K562 (cell line): ENCODE data around the gene SLMAP. TPM values are rescaled to one million over a fixed set of nuclear protein-coding genes. Genes with fewer than 3 reads are reported as not detected.
A peak's percentile ranks its signal among the peaks of the same experiment; 100 is the strongest.

Experiments used
- ARID1B ChIP-seq: fragments of 450-650 bp; IDR thresholded peaks from 2 replicates; pipeline ENCODE4 v1.6.1; 2016; ENCODE audit warnings: antibody characterized with exemption, mild to moderate bottlenecking, inconsistent platforms
- ATF1 ChIP-seq, 2 experiments: fragments of 450-650 bp in 1 of 2; IDR thresholded peaks; 2 replicates each; pipeline ENCODE4 v1.6.1; 2016; ENCODE audit warnings: missing compliant biosample characterization in 1 of 2, missing genetic modification characterization in 1 of 2
- CAMTA2 ChIP-seq: fragments of 250-450 bp; sonication (Bioruptor Pico); conservative IDR thresholded peaks from 2 replicates; pipeline ENCODE4 v1.5.1; 2022
- CBFA2T3 ChIP-seq: fragments of 450-650 bp; IDR thresholded peaks from 2 replicates; pipeline ENCODE4 v1.6.1; 2017
- CTBP1 ChIP-seq: fragments of 450-650 bp; IDR thresholded peaks from 2 replicates; pipeline ENCODE4 v1.6.1; 2016; ENCODE audit warnings: borderline replicate concordance
- DMBX1 ChIP-seq: fragments of 250-450 bp; sonication (Bioruptor Pico); IDR thresholded peaks from 2 replicates; pipeline ENCODE4 v1.8.0; 2022; ENCODE audit warnings: inconsistent platforms, mild to moderate bottlenecking, moderate library complexity, borderline replicate concordance
- DPF2 ChIP-seq: fragments of 450-650 bp; IDR thresholded peaks from 2 replicates; pipeline ENCODE4 v1.6.1; 2016
- EP300 ChIP-seq: IDR thresholded peaks from 2 replicates; pipeline ENCODE4 v1.6.1; 2012; ENCODE audit warnings: low read length, improper control_type of control experiment
- FOSL1 ChIP-seq: fragments of 200-800 bp; sonication (Bioruptor generic); conservative IDR thresholded peaks from 2 replicates; pipeline ENCODE4 v1.6.1; 2016; ENCODE audit warnings: missing genetic modification characterization, missing compliant biosample characterization
- HDAC2 ChIP-seq: fragments of 450-650 bp; IDR thresholded peaks from 2 replicates; pipeline ENCODE4 v1.6.1; 2016; ENCODE audit warnings: mild to moderate bottlenecking
- JUND ChIP-seq, 2 experiments: IDR thresholded peaks; 2 replicates in 1 of 2; 3 replicates in 1 of 2; pipeline ENCODE4 v1.6.1; 2011; ENCODE audit warnings: borderline replicate concordance in 2 of 2, low read depth in 2 of 2, low read length in 2 of 2, improper control_type of control experiment in 1 of 2, missing biosample characterization in 1 of 2, missing genetic modification characterization in 1 of 2, missing genetic modification reagents in 1 of 2
- KAT2B ChIP-seq: IDR thresholded peaks from one replicate; pipeline ENCODE4 v1.6.1; 2012; ENCODE audit warnings: low read depth, mild to moderate bottlenecking, control low read depth, inconsistent platforms, low read length, moderate library complexity
- KDM1A ChIP-seq, 2 experiments: fragments of 450-650 bp; IDR thresholded peaks; 2 replicates each; pipeline ENCODE4 v1.6.1; 2016; ENCODE audit warnings: mild to moderate bottlenecking in 2 of 2
- L3MBTL2 ChIP-seq: fragments of 450-650 bp; IDR thresholded peaks from 2 replicates; pipeline ENCODE4 v1.6.1; 2016; ENCODE audit warnings: mild to moderate bottlenecking, moderate library complexity
- MEIS2 ChIP-seq: fragments of 450-650 bp; IDR thresholded peaks from 2 replicates; pipeline ENCODE4 v1.6.1; 2014; ENCODE audit warnings: mild to moderate bottlenecking; ENCODE audit not compliant: partially characterized antibody
- MYNN ChIP-seq, 2 experiments: sonication (generic); formaldehyde crosslinking in 1 of 2; IDR thresholded peaks; 2 replicates each; pipeline versions ENCODE4 v1.5.0 to v1.6.1; 2016 to 2020; ENCODE audit warnings: antibody characterized with exemption in 1 of 2, missing genetic modification reagents in 1 of 2
- NBN ChIP-seq: fragments of 450-650 bp; IDR thresholded peaks from 2 replicates; pipeline ENCODE4 v1.6.1; 2016; ENCODE audit warnings: low read depth, mild to moderate bottlenecking
- NCOA1 ChIP-seq: fragments of 450-650 bp; IDR thresholded peaks from 2 replicates; pipeline ENCODE4 v1.6.1; 2016; ENCODE audit warnings: low read depth
- NCOR1 ChIP-seq: fragments of 450-650 bp; IDR thresholded peaks from 2 replicates; pipeline ENCODE4 v1.6.1; 2016; ENCODE audit warnings: mild to moderate bottlenecking, moderate library complexity
- NFE2 ChIP-seq: IDR thresholded peaks from 2 replicates; pipeline ENCODE4 v1.6.1; 2014; ENCODE audit warnings: antibody characterized with exemption, low read depth
- NFIC ChIP-seq: fragments of 450-650 bp; IDR thresholded peaks from 2 replicates; pipeline ENCODE4 v1.6.1; 2017; ENCODE audit warnings: mild to moderate bottlenecking, inconsistent platforms
- RAD21 ChIP-seq, 2 experiments: fragments of 250-450 bp in 1 of 2; fragments of 450-650 bp in 1 of 2; sonication (Bioruptor Pico) in 1 of 2; formaldehyde crosslinking in 1 of 2; IDR thresholded peaks in 1 of 2; conservative IDR thresholded peaks in 1 of 2; 2 replicates each; pipeline versions ENCODE4 v1.4.0 to v1.8.0; 2020 to 2022; ENCODE audit warnings: mild to moderate bottlenecking in 2 of 2, moderate library complexity in 1 of 2
- RFX1 ChIP-seq: fragments of 450-650 bp; IDR thresholded peaks from 2 replicates; pipeline ENCODE4 v1.6.1; 2016; ENCODE audit warnings: mild to moderate bottlenecking, moderate library complexity
- TAF9B ChIP-seq: fragments of 450-650 bp; IDR thresholded peaks from 2 replicates; pipeline ENCODE4 v1.6.1; 2018; ENCODE audit warnings: mild to moderate bottlenecking; ENCODE audit not compliant: partially characterized antibody
- TRIM24 ChIP-seq, 2 experiments: fragments of 450-650 bp; IDR thresholded peaks; 2 replicates each; pipeline ENCODE4 v1.6.1; 2016
- ZEB2 ChIP-seq: fragments of 450-650 bp; IDR thresholded peaks from 2 replicates; pipeline ENCODE4 v1.6.1; 2016
- ZFPM2 ChIP-seq: fragments of 250-450 bp; sonication (Bioruptor Pico); IDR thresholded peaks from 2 replicates; pipeline ENCODE4 v1.5.1; 2022; ENCODE audit warnings: mild to moderate bottlenecking
- ZNF12 ChIP-seq: sonication (generic); formaldehyde crosslinking; IDR thresholded peaks from 2 replicates; pipeline ENCODE4 v1.4.0; 2020; ENCODE audit warnings: mild to moderate bottlenecking, missing genetic modification reagents
- ZNF134 ChIP-seq: fragments of 250-450 bp; sonication (Bioruptor Pico); conservative IDR thresholded peaks from 2 replicates; pipeline ENCODE4 v1.4.0; 2020
- ZNF584 ChIP-seq: fragments of 200-800 bp; sonication (Bioruptor generic); IDR thresholded peaks from 2 replicates; pipeline ENCODE4 v1.6.1; 2016; ENCODE audit warnings: low read depth, mild to moderate bottlenecking, missing genetic modification characterization, missing compliant biosample characterization
- ZNF785 ChIP-seq: fragments of 250-450 bp; sonication (Bioruptor Pico); IDR thresholded peaks from 2 replicates; pipeline ENCODE4 v1.4.0; 2020; ENCODE audit warnings: mild to moderate bottlenecking
- polyA plus RNA-seq, 8 experiments: library from polyadenylated mRNA; depleted of rRNA in 4 of 8; stranded (reverse) in 5 of 8; unstranded in 3 of 8; fragments of >200 nt; fragmentation: Nextera tagmentation in 2 of 8; fragmentation: Illumina TruSeq in 1 of 8; extraction: Ambion mirVana in 2 of 8; extraction: Trizol in 1 of 8; gene quantifications; 2 replicates each; pipeline versions ENCODE4 v1.2.1 to v1.2.3, GENCODE V29; 2011 to 2014; ENCODE audit warnings: inconsistent platforms in 1 of 8, missing spikeins in 1 of 8
- total RNA-seq, 7 experiments: library from RNA; depleted of rRNA in 6 of 7; stranded (reverse); fragments of >200 nt in 6 of 7; fragmentation: Illumina TruSeq in 2 of 7; extraction: Trizol in 2 of 7; gene quantifications; 2 replicates each; pipeline versions ENCODE4 v1.2.1 to v1.2.3, GENCODE V29; 2011 to 2021; ENCODE audit warnings: low replicate concordance in 1 of 7
- TF ChIP-seq, protein P1 (sequence below): fragments of 200-800 bp; sonication (Bioruptor generic); IDR thresholded peaks from 2 replicates; pipeline ENCODE4 v1.6.1; 2017; ENCODE audit warnings: missing genetic modification characterization, missing compliant biosample characterization

The SLMAP gene
- total and polyA plus RNA-seq, 9 of the 15 experiments (the other 6 are each of a cell fraction or from before 2014, with no cell fraction given), result 12.1 to 50.7 (median 28.3) TPM

- TF ChIP-seq, protein P1, sequence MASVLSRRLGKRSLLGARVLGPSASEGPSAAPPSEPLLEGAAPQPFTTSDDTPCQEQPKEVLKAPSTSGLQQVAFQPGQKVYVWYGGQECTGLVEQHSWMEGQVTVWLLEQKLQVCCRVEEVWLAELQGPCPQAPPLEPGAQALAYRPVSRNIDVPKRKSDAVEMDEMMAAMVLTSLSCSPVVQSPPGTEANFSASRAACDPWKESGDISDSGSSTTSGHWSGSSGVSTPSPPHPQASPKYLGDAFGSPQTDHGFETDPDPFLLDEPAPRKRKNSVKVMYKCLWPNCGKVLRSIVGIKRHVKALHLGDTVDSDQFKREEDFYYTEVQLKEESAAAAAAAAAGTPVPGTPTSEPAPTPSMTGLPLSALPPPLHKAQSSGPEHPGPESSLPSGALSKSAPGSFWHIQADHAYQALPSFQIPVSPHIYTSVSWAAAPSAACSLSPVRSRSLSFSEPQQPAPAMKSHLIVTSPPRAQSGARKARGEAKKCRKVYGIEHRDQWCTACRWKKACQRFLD (CRISPR knock-in tag), result no peak
- peak; percentile 50 for TF ChIP-seq RFX1
- no peak for TF ChIP-seq ATF1 (CRISPR knock-in tag; IDR thresholded peaks at IDR 0.05)
- TF ChIP-seq ATF1 (tag; IDR thresholded peaks at IDR 0.05), result no peak
- TF ChIP-seq TRIM24 (IDR thresholded peaks at IDR 0.05), result peak in 1 of 2 experiments; percentile 13; a peak in 1 of 4 replicates
- TF ChIP-seq ZFPM2 (CRISPR knock-in tag), result no peak
- peak; percentile 50 for TF ChIP-seq MEIS2
- peak; percentile 48 for TF ChIP-seq TAF9B
- TF ChIP-seq NFE2, result peak; percentile 30; the same call in 1 of the 2 replicates
- peak; percentile 76 for TF ChIP-seq NCOR1
- peak; percentile 75 to 78 for TF ChIP-seq KDM1A (IDR thresholded peaks at IDR 0.05)
- peak; percentile 23; the same call in 1 of the 2 replicates for TF ChIP-seq JUND (IDR thresholded peaks at IDR 0.05; ENCODE audit: borderline replicate concordance, low read depth, low read length)
- TF ChIP-seq JUND (tag; IDR thresholded peaks at IDR 0.05; ENCODE audit: borderline replicate concordance, low read depth, low read length), result 0 out of 3 replicates have a peak, but pooled peaks have one; percentile 18
- peak; percentile 24; the same call in 1 of the 2 replicates for TF ChIP-seq HDAC2
- TF ChIP-seq DMBX1 (CRISPR knock-in tag), result no peak
- TF ChIP-seq NFIC, result peak; percentile 97
- no peak for TF ChIP-seq ZNF134 (CRISPR knock-in tag)
- TF ChIP-seq CBFA2T3, result peak; percentile 90
- TF ChIP-seq RAD21 (CRISPR knock-in tag; conservative IDR thresholded peaks at IDR 0.05 in 1 of 2, IDR thresholded peaks at IDR 0.05 in 1 of 2), result 0 out of 4 replicates have a peak, but pooled peaks of 1 of the 2 experiments have one; percentile 7
- TF ChIP-seq ZNF584 (CRISPR knock-in tag), result no peak
- no peak for TF ChIP-seq CAMTA2 (CRISPR knock-in tag)
- TF ChIP-seq ZEB2, result peak; percentile 93
- TF ChIP-seq DPF2, result peak; percentile 84
- peak; percentile 76; the same call in 1 of the 2 replicates for TF ChIP-seq CTBP1
- TF ChIP-seq ZNF12 (CRISPR knock-in tag), result no peak
- 0 out of 2 replicates have a peak, but pooled peaks have one; percentile 28 for TF ChIP-seq MYNN (IDR thresholded peaks at IDR 0.05)
- no peak for TF ChIP-seq MYNN (CRISPR knock-in tag; IDR thresholded peaks at IDR 0.05)
- 0 out of 2 replicates have a peak, but pooled peaks have one; percentile 37 for TF ChIP-seq NCOA1
- 0 out of 2 replicates have a peak, but pooled peaks have one; percentile 12 for TF ChIP-seq L3MBTL2
- TF ChIP-seq KAT2B, result no peak
- peak; percentile 56 for TF ChIP-seq FOSL1
- 0 out of 2 replicates have a peak, but pooled peaks have one; percentile 36 for TF ChIP-seq NBN
- peak; percentile 75; the same call in 1 of the 2 replicates for TF ChIP-seq EP300
- TF ChIP-seq ZNF785 (CRISPR knock-in tag), result no peak
- peak; percentile 89 for TF ChIP-seq ARID1B
Measured at GRCh38 chr3:57787867-57788623, 31.9 kb downstream of the SLMAP start (continued).
